Measurements from ENCODE around the gene GRWD1. TPM values are rescaled to one million over a fixed set of nuclear protein-coding genes. Genes with fewer than 3 reads are reported as not detected.

Gene GRWD1
- total RNA-seq, 6 donors from 2014 or later, result 10.5 to 44.1 (median 31.6) TPM

- DNase-seq, result no peak
Observed at GRCh38 chr19:48465215-48465614, 19.4 kb downstream of the GRWD1 start.

GRCh38 chr19:48466561-48467325, 21.0 kb downstream of the GRWD1 start:
- H3K27ac ChIP-seq, result no peak overlapping the region
- 78 to 82% methylated on average over 10 to 16 of the region's 16 CpGs for WGBS, 2 donors
- no peaks in the 10 kb centered on the region for H3K27me3 ChIP-seq
- H3K4me3 ChIP-seq, result no peak overlapping the region
- H3K9me3 ChIP-seq, result no peaks in the 10 kb centered on the region
- no peak for TF ChIP-seq CTCF (IDR thresholded peaks at IDR 0.05)
- TF ChIP-seq EP300 (IDR thresholded peaks at IDR 0.05), result no peak
- no peak for TF ChIP-seq POLR2AphosphoS5 (IDR thresholded peaks at IDR 0.05)
- no peak for TF ChIP-seq POLR2A (IDR thresholded peaks at IDR 0.05)
- H3K36me3 ChIP-seq, result peaks cover 10 to 22% (median 15%) of the 10 kb centered on the region in 4 donors
- no peak for DNase-seq
- ATAC-seq (ENCODE audit: low FRiP score in 2 of 2), result no peak
- peaks cover 14 to 21% (median 17%) of the 10 kb centered on the region in 4 donors for H3K4me1 ChIP-seq

More at GRCh38 chr19:48465215-48465614, 19.4 kb downstream of the GRWD1 start:
- Histone ChIP-seq H3K27ac (no peak overlapping the region), H3K4me1 (peaks cover 8 to 13% (median 9%) of the 10 kb centered on the region in 4 donors), H3K4me3 (no peak overlapping the region), H3K36me3 (peaks cover 0 to 7% (median 0%) of the 10 kb centered on the region in 4 donors), H3K9me3 (no peaks in the 10 kb centered on the region), H3K27me3 (no peaks in the 10 kb centered on the region)
- TF ChIP-seq POLR2A (IDR thresholded peaks at IDR 0.05), result no peak
- TF ChIP-seq CTCF (IDR thresholded peaks at IDR 0.05), result no peak
- TF ChIP-seq EP300 (IDR thresholded peaks at IDR 0.05), result no peak
- no peak for TF ChIP-seq POLR2AphosphoS5 (IDR thresholded peaks at IDR 0.05)
- no peak for ATAC-seq (ENCODE audit: low FRiP score in 2 of 2)
- WGBS, 2 donors, result 83 to 85% methylated on average over 1 of the region's 1 CpG

GRCh38 chr19:48468772-48469288, 23.0 kb downstream of the GRWD1 start:
- Histone ChIP-seq H3K27me3 (no peaks in the 10 kb centered on the region), H3K9me3 (no peaks in the 10 kb centered on the region), H3K4me3 (peak overlapping the region in 3 of 4 donors; percentile 87 to 96 (median 92)), H3K27ac (peak overlapping the region; percentile 94 to 98 (median 96)), H3K4me1 (peaks cover 14 to 25% (median 17%) of the 10 kb centered on the region in 4 donors), H3K36me3 (peaks cover 22 to 37% (median 36%) of the 10 kb centered on the region in 4 donors)
- peak in 1 of 2 donors; percentile 9 for TF ChIP-seq POLR2AphosphoS5 (IDR thresholded peaks at IDR 0.05)
- no peak for TF ChIP-seq CTCF (IDR thresholded peaks at IDR 0.05)
- no peak for TF ChIP-seq POLR2A (IDR thresholded peaks at IDR 0.05)
- WGBS, 2 donors, result 0% methylated on average over 10 to 25 of the region's 36 CpGs
- DNase-seq (peak; percentile 99 to 100), ATAC-seq (ENCODE audit: low FRiP score in 2 of 2) (peak; percentile 96 to 99)

- Histone ChIP-seq H3K27me3 (no peaks in the 10 kb centered on the region), H3K4me1 (peaks cover 14 to 25% (median 17%) of the 10 kb centered on the region in 4 donors), H3K27ac (peak within 1 kb of the TSS; percentile 94 to 98 (median 96)), H3K9me3 (no peaks in the 10 kb centered on the region), H3K36me3 (peaks cover 27 to 43% (median 41%) of the 10 kb centered on the region in 4 donors), H3K4me3 (peak within 1 kb of the TSS; percentile 54 to 96 (median 90))
- DNase-seq (peak; percentile 85 to 95), ATAC-seq (ENCODE audit: low FRiP score in 2 of 2) (peak; percentile 81 to 87)
- TF ChIP-seq POLR2AphosphoS5 (IDR thresholded peaks at IDR 0.05) (peak; percentile 88), POLR2A (IDR thresholded peaks at IDR 0.05) (peak; percentile 88 to 97 (median 94)), CTCF (IDR thresholded peaks at IDR 0.05) (peak in 2 of 6 experiments; percentile 27 to 28), EP300 (IDR thresholded peaks at IDR 0.05) (no peak)
- 0 to 1% methylated on average over 9 to 21 of the region's 66 CpGs for WGBS, 2 donors
Observed at GRCh38 chr19:48469289-48469881, 23.6 kb downstream of the GRWD1 start, which contains the start of gene CYTH2. TSS of gene CYTH2 (plus strand) at chr19:48469369. CDS start at chr19:48469508, 139 bp downstream.
